MM.1S (cell line): ENCODE measurements around the gene RHOU.

Experiments used
- DNase-seq: peaks from one replicate; pipeline ENCODE4 v3.0.0-alpha.2; 2015
- H2AFZ ChIP-seq: fragments of 300-600 bp; sonication (generic); 2 replicates; pipeline ENCODE4 v1.6.0; 2016; ENCODE audit warnings: antibody characterized with exemption, low read length
- H3F3A ChIP-seq: fragments of 300-600 bp; sonication (generic); 2 replicates; pipeline ENCODE4 v1.6.1; 2016; ENCODE audit warnings: mild to moderate bottlenecking, antibody characterized with exemption, low read length, moderate library complexity, mixed read lengths; ENCODE audit not compliant: insufficient read depth
- H3K27ac ChIP-seq: fragments of 300-600 bp; sonication (generic); 2 replicates; pipeline ENCODE4 v1.5.1; 2016; ENCODE audit warnings: mild to moderate bottlenecking, low read length
- H3K27me3 ChIP-seq: fragments of 300-600 bp; sonication (generic); replicated peaks from 2 replicates; pipeline ENCODE4 v1.6.0; 2016; ENCODE audit warnings: low read length; ENCODE audit not compliant: insufficient read depth
- H3K36me3 ChIP-seq: fragments of 300-600 bp; sonication (generic); replicated peaks from 2 replicates; pipeline ENCODE4 v1.6.1; 2016; ENCODE audit warnings: mild to moderate bottlenecking, low read length, mixed read lengths; ENCODE audit not compliant: insufficient read depth
- H3K4me1 ChIP-seq: fragments of 300-600 bp; sonication (generic); 2 replicates; pipeline ENCODE4 v1.6.1; 2016; ENCODE audit warnings: low read length, mixed read lengths
- H3K4me2 ChIP-seq: fragments of 300-600 bp; sonication (generic); 2 replicates; pipeline ENCODE4 v1.6.0; 2016; ENCODE audit warnings: low read depth, low read length
- H3K4me3 ChIP-seq: fragments of 300-600 bp; sonication (generic); 2 replicates; pipeline ENCODE4 v1.5.1; 2016; ENCODE audit warnings: low read length, mixed read lengths
- H3K79me2 ChIP-seq: fragments of 300-600 bp; sonication (generic); 2 replicates; pipeline ENCODE4 v1.6.1; 2016; ENCODE audit warnings: mixed run types, low read length, mixed read lengths
- H3K9ac ChIP-seq: fragments of 300-600 bp; sonication (generic); 2 replicates; pipeline ENCODE4 v1.6.1; 2016; ENCODE audit warnings: low read length, mixed read lengths
- H3K9me2 ChIP-seq: fragments of 300-600 bp; sonication (generic); replicated peaks from 2 replicates; pipeline ENCODE4 v1.6.1; 2016; ENCODE audit warnings: mild to moderate bottlenecking, low read length, mixed read lengths; ENCODE audit not compliant: insufficient read depth
- H3K9me3 ChIP-seq: fragments of 300-600 bp; sonication (generic); replicated peaks from 2 replicates; pipeline ENCODE4 v1.6.1; 2016; ENCODE audit warnings: mild to moderate bottlenecking, low read length, mixed read lengths; ENCODE audit not compliant: insufficient read depth
- H4K20me1 ChIP-seq: fragments of 300-600 bp; sonication (generic); 2 replicates; pipeline ENCODE4 v1.6.1; 2016; ENCODE audit warnings: mild to moderate bottlenecking, low read length, moderate library complexity, mixed read lengths; ENCODE audit not compliant: insufficient read depth
- EZH2 ChIP-seq: fragments of 300-600 bp; sonication (generic); optimal IDR thresholded peaks from 2 replicates; pipeline ENCODE3; 2017; ENCODE audit warnings: low read depth, mild to moderate bottlenecking, antibody characterized with exemption, low read length, mixed read lengths
- EZH2phosphoT487 ChIP-seq: fragments of 300-600 bp; sonication (generic); IDR thresholded peaks from 2 replicates; pipeline ENCODE4 v1.6.1; 2018; ENCODE audit warnings: antibody characterized with exemption, low read length
- TF ChIP-seq, protein P1 (sequence below): fragments of 300-600 bp; sonication (generic); IDR thresholded peaks from 2 replicates; pipeline ENCODE4 v1.5.1; 2016; ENCODE audit warnings: antibody characterized with exemption, low read length, mixed read lengths

Gene RHOU

DNA sequence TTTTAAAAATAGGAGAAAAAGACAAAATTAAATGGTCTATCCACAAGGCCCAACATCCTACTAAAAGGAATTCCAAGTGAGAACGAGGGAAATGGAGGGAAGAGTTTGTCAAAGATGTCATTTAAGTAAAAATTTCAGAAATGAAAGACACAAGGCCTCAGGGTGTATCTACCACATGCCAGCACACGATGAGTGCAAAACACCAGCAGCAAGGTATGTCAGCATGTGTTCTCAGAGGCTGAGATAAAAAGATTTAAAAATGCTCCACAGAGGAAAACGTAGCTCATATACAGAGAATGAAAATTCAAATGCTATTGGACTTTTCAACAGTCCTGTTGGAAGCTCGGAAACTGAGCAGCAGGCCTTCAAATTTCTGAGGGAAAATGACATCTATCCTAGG lies 42.0 kb downstream of the RHOU start:
- H3K27me3 ChIP-seq = no peaks in the 10 kb centered on the region
- no peaks in the 10 kb centered on the region for H3K9me3 ChIP-seq
- no peaks in the 10 kb centered on the region for H3F3A ChIP-seq
- no peak overlapping the region for H3K9ac ChIP-seq
- H3K27ac ChIP-seq = no peak overlapping the region
- H2AFZ ChIP-seq = no peak overlapping the region
- H3K36me3 ChIP-seq = no peaks in the 10 kb centered on the region
- no peak overlapping the region for H3K4me3 ChIP-seq
- no peak for DNase-seq
- H3K79me2 ChIP-seq = no peaks in the 10 kb centered on the region
- H3K4me1 ChIP-seq = no peaks in the 10 kb centered on the region
- TF ChIP-seq, protein P1, sequence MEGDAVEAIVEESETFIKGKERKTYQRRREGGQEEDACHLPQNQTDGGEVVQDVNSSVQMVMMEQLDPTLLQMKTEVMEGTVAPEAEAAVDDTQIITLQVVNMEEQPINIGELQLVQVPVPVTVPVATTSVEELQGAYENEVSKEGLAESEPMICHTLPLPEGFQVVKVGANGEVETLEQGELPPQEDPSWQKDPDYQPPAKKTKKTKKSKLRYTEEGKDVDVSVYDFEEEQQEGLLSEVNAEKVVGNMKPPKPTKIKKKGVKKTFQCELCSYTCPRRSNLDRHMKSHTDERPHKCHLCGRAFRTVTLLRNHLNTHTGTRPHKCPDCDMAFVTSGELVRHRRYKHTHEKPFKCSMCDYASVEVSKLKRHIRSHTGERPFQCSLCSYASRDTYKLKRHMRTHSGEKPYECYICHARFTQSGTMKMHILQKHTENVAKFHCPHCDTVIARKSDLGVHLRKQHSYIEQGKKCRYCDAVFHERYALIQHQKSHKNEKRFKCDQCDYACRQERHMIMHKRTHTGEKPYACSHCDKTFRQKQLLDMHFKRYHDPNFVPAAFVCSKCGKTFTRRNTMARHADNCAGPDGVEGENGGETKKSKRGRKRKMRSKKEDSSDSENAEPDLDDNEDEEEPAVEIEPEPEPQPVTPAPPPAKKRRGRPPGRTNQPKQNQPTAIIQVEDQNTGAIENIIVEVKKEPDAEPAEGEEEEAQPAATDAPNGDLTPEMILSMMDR = no peak
- no peak for TF ChIP-seq EZH2phosphoT487
- no peak for TF ChIP-seq EZH2
- H3K4me2 ChIP-seq = no peak overlapping the region
- no peaks in the 10 kb centered on the region for H3K9me2 ChIP-seq
- no peaks in the 10 kb centered on the region for H4K20me1 ChIP-seq

DNA sequence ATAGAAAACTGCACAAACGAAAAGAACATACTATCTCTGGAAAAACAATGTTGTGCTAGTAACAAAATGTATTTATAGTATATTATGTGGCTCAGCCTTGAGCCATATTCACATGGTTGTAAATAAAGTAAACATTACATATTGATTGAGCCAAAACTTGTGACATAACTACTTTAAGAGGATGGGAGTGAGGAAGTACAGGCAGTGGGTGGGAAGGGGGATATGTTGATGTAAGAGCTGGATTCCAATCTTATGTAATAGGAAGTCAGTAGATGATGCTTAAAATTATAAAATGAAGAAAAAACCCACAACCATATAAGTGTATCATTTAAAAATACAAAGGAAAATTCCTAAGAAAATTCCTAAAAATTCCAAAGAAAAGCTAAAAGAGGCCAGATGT lies 42.7 kb downstream of the RHOU start:
- no peak for TF ChIP-seq EZH2
- TF ChIP-seq, protein P1 = no peak
- TF ChIP-seq EZH2phosphoT487 = no peak

GRCh38 chr1:228778466-228778865 lies 43.2 kb downstream of the RHOU start:
- DNase-seq = no peak
- H3K4me1 ChIP-seq = no peaks in the 10 kb centered on the region
- no peaks in the 10 kb centered on the region for H3K9me2 ChIP-seq
- no peaks in the 10 kb centered on the region for H3K36me3 ChIP-seq
- H4K20me1 ChIP-seq = no peaks in the 10 kb centered on the region
- H3K9me3 ChIP-seq = no peaks in the 10 kb centered on the region
- no peak overlapping the region for H3K9ac ChIP-seq
- H3K79me2 ChIP-seq = no peaks in the 10 kb centered on the region
- TF ChIP-seq, protein P1 = no peak
- no peak for TF ChIP-seq EZH2
- no peak for TF ChIP-seq EZH2phosphoT487
- H3K27ac ChIP-seq = no peak overlapping the region
- no peak overlapping the region for H3K4me2 ChIP-seq
- no peak overlapping the region for H2AFZ ChIP-seq
- no peaks in the 10 kb centered on the region for H3F3A ChIP-seq
- no peaks in the 10 kb centered on the region for H3K27me3 ChIP-seq
- H3K4me3 ChIP-seq = no peak overlapping the region

More for the DNA sequence above, 42.7 kb downstream of the RHOU start:
- Histone ChIP-seq H3K79me2 (no peaks in the 10 kb centered on the region), H3K9me3 (no peaks in the 10 kb centered on the region), H3K27me3 (no peaks in the 10 kb centered on the region), H3F3A (no peaks in the 10 kb centered on the region), H4K20me1 (no peaks in the 10 kb centered on the region), H3K9me2 (no peaks in the 10 kb centered on the region), H3K36me3 (no peaks in the 10 kb centered on the region), H3K4me1 (no peaks in the 10 kb centered on the region), H3K4me3 (no peak overlapping the region), H3K4me2 (no peak overlapping the region), H3K9ac (no peak overlapping the region), H3K27ac (no peak overlapping the region), H2AFZ (no peak overlapping the region)
- DNase-seq = no peak
